Stimulated activated memory B cell treated with anti-CD40 and anti-IgM and Interleukin-4, amounts not matched to agents 10 μg/mL and 1 μg/mL and 100 μg/mL, for 72 hours (primary cell): ENCODE data around the gene GOLGB1.

Source experiments
- ATAC-seq: fragments of 150-1000 bp; cut with Tn5 transposase; 2 replicates; pipeline ENCODE4 v1.10.0; 2021
- H3K27ac Mint-ChIP-seq: one replicate; pipeline ENCODE4 v1.8.0; 2022; ENCODE audit warnings: mild to moderate bottlenecking, mixed read lengths
- H3K27me3 Mint-ChIP-seq: one replicate; pipeline ENCODE4 v1.8.0; 2022; ENCODE audit warnings: mixed read lengths
- H3K36me3 Mint-ChIP-seq: one replicate; pipeline ENCODE4 v1.8.0; 2022; ENCODE audit warnings: mixed read lengths
- H3K4me1 Mint-ChIP-seq: one replicate; pipeline ENCODE4 v1.8.0; 2022; ENCODE audit warnings: mixed read lengths
- H3K4me3 Mint-ChIP-seq: one replicate; pipeline ENCODE4 v1.8.0; 2022; ENCODE audit warnings: mild to moderate bottlenecking, moderate library complexity, mixed read lengths
- H3K9me3 Mint-ChIP-seq: one replicate; pipeline ENCODE4 v1.8.0; 2022; ENCODE audit warnings: mixed read lengths

GOLGB1 gene

DNA sequence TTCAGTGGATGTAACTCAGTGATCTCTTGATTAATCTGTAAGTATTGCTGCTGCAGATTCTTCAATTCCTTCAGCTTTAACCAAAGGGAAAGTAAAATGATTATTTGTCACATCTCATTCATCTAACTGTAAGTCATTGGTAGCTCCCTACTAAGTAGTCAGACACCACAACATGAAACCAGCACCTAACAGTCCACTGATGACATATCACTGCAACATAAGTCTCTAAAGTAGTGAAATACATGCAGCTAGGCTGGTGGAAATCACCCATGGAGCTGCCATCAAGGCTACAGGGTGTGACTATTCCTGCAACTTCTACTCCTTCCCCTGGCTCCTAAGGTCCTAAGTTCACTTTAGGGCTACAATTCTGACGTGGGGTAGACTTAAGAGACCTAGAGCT lies 67.7 kb downstream of the GOLGB1 start:
- ATAC-seq, result no peak
- H3K4me3 Mint-ChIP-seq, result no peak overlapping the region
- H3K4me1 Mint-ChIP-seq, result no peaks in the 10 kb centered on the region
- peaks cover 73% of the 10 kb centered on the region for H3K36me3 Mint-ChIP-seq
- peaks cover 9% of the 10 kb centered on the region for H3K9me3 Mint-ChIP-seq
- no peak overlapping the region for H3K27ac Mint-ChIP-seq
- H3K27me3 Mint-ChIP-seq, result no peaks in the 10 kb centered on the region

- H3K36me3 Mint-ChIP-seq, result peaks cover 72% of the 10 kb centered on the region
These were observed 72.4 kb downstream of the GOLGB1 start for GRCh38 chr3:121677141-121677540.

DNA sequence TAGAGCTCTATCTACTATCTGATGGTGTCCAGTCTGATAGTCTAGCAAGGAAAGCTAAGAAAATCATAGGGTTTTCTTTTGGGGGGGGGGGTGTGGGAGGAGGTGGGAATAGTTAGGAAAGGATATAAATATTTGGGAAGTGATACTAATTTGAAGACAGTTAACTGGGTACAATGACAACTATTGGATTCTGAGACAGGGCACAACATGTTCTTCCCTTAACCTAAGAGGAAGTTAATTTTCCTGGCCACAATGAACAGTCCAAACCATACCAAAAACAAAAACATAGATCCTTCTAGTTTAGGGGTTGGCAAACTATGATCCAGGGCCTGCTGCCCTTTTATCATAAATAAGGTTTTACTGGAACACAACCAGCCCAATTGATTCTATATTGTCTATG lies 78.9 kb downstream of the GOLGB1 start:
- Mint-ChIP-seq H3K27ac (no peak overlapping the region), H3K9me3 (no peaks in the 10 kb centered on the region), H3K36me3 (peaks cover 66% of the 10 kb centered on the region), H3K27me3 (no peaks in the 10 kb centered on the region), H3K4me1 (no peaks in the 10 kb centered on the region), H3K4me3 (no peak overlapping the region)
- no peak for ATAC-seq

More at GRCh38 chr3:121677141-121677540, 72.4 kb downstream of the GOLGB1 start:
- Mint-ChIP-seq H3K27ac (no peak overlapping the region), H3K27me3 (no peaks in the 10 kb centered on the region), H3K4me1 (no peaks in the 10 kb centered on the region), H3K4me3 (no peak overlapping the region), H3K9me3 (no peaks in the 10 kb centered on the region)
- no peak for ATAC-seq

DNA sequence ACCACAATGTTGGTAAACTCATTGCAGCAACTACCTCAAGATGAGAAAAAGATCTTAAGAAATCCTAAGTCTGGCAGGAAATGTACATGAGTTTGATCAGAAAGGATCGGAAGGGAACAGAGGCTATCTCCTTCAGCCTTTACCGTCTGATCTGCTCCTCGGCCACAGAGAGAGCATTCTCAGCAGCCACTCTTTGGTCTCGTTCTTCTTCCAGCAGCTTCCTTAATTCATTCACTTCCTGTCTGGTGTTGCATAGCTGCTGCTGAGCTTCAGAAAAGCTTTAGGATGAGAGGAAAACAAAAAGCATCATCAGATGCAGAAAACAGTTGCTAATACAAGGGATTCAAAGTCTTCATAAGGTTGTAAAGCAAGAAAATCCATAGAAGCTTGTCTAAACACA lies 82.2 kb downstream of the GOLGB1 start:
- Mint-ChIP-seq H3K9me3 (no peaks in the 10 kb centered on the region), H3K4me3 (no peak overlapping the region), H3K36me3 (peaks cover 61% of the 10 kb centered on the region), H3K27me3 (no peaks in the 10 kb centered on the region), H3K4me1 (no peaks in the 10 kb centered on the region), H3K27ac (no peak overlapping the region)
- no peak for ATAC-seq

- H3K27ac Mint-ChIP-seq, result no peak overlapping the region
These were observed 84.1 kb downstream of the GOLGB1 start for GRCh38 chr3:121665488-121665887.

GRCh38 chr3:121663171-121663847 lies 86.2 kb downstream of the GOLGB1 start:
- no peak overlapping the region for H3K27ac Mint-ChIP-seq
- H3K36me3 Mint-ChIP-seq, result peaks cover 54% of the 10 kb centered on the region
- H3K27me3 Mint-ChIP-seq, result no peaks in the 10 kb centered on the region
- H3K9me3 Mint-ChIP-seq, result no peaks in the 10 kb centered on the region
- no peak for ATAC-seq
- H3K4me1 Mint-ChIP-seq, result peaks cover 32% of the 10 kb centered on the region
- H3K4me3 Mint-ChIP-seq, result no peak overlapping the region

More at GRCh38 chr3:121665488-121665887, 84.1 kb downstream of the GOLGB1 start:
- H3K4me1 Mint-ChIP-seq, result peaks cover 10% of the 10 kb centered on the region
- no peaks in the 10 kb centered on the region for H3K9me3 Mint-ChIP-seq
- H3K36me3 Mint-ChIP-seq, result peaks cover 56% of the 10 kb centered on the region
- ATAC-seq, result no peak
- no peak overlapping the region for H3K4me3 Mint-ChIP-seq
- H3K27me3 Mint-ChIP-seq, result no peaks in the 10 kb centered on the region

- peaks cover 37% of the 10 kb centered on the region for H3K4me1 Mint-ChIP-seq
- H3K27me3 Mint-ChIP-seq, result no peaks in the 10 kb centered on the region
- ATAC-seq, result no peak
- no peaks in the 10 kb centered on the region for H3K9me3 Mint-ChIP-seq
- H3K36me3 Mint-ChIP-seq, result peaks cover 59% of the 10 kb centered on the region
- H3K4me3 Mint-ChIP-seq, result no peak overlapping the region
- no peak overlapping the region for H3K27ac Mint-ChIP-seq
These were observed 86.8 kb downstream of the GOLGB1 start for GRCh38 chr3:121662742-121663141.

- H3K27me3 Mint-ChIP-seq, result no peaks in the 10 kb centered on the region
- H3K27ac Mint-ChIP-seq, result peak overlapping the region; percentile 98
- peaks cover 63% of the 10 kb centered on the region for H3K36me3 Mint-ChIP-seq
- H3K4me1 Mint-ChIP-seq, result peaks cover 51% of the 10 kb centered on the region
- ATAC-seq, result no peak
- no peaks in the 10 kb centered on the region for H3K9me3 Mint-ChIP-seq
- no peak overlapping the region for H3K4me3 Mint-ChIP-seq
These were observed 88.2 kb downstream of the GOLGB1 start for GRCh38 chr3:121661376-121661775.

DNA sequence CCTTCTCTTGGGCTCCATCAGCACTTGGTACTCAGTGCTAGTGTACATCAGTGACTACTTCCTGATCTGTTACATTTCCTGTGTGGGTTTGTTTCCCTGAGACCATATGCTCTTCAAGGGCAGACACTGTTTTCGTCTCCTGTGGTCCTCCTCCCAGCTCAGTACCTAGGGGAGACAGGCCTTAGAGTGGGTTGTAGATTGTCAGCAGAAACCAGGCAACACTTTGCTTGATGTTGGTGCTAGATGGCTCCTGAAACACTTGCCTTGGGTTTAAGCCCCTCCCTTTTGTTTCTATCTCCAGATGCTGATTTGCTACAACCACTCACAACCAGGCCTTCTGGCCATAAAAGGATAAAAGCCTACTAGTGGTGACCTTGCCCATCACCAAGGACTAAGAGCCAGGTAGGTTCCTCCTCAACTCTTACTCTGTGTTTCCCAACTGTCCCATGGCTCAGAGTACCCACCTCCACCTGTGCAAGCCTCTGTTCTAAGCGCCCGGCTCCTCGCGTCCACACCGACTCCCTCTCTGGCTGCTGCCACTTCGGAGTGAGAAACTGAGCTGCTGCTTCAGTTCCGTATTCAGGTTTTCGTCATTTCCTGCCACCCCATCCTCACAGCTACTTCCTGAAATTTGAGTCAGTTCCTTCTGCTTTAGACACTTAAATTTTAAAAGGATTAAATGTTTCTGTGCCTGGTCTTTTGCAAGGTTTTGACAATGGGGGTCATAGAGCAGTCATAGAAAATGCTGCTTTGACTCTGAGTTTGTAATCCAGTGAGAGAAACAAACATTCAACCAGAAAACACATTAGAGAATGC lies 89.0 kb downstream of the GOLGB1 start, which contains the start of gene HCLS1:
Gene HCLS1 (minus strand): TSS at position 548 of the 816 bp plus-strand sequence. CDS start 2,556 bp downstream, outside the sequence.
- peak; percentile 95 for ATAC-seq
- peaks cover 57% of the 10 kb centered on the region for H3K4me1 Mint-ChIP-seq
- peak within 1 kb of the TSS; percentile 98 for H3K27ac Mint-ChIP-seq
- H3K4me3 Mint-ChIP-seq, result peak within 1 kb of the TSS; percentile 98
- H3K36me3 Mint-ChIP-seq, result peaks cover 61% of the 10 kb centered on the region
- no peaks in the 10 kb centered on the region for H3K9me3 Mint-ChIP-seq
- no peaks in the 10 kb centered on the region for H3K27me3 Mint-ChIP-seq

- ATAC-seq, result no peak
- Mint-ChIP-seq H3K4me3 (peak overlapping the region; percentile 98), H3K27ac (peak overlapping the region; percentile 98), H3K36me3 (peaks cover 61% of the 10 kb centered on the region), H3K9me3 (no peaks in the 10 kb centered on the region), H3K4me1 (peaks cover 62% of the 10 kb centered on the region), H3K27me3 (no peaks in the 10 kb centered on the region)
These were observed 90.0 kb downstream of the GOLGB1 start for GRCh38 chr3:121659586-121659985.

GRCh38 chr3:121658716-121659435 lies 90.7 kb downstream of the GOLGB1 start:
- Mint-ChIP-seq H3K27me3 (no peaks in the 10 kb centered on the region), H3K36me3 (peaks cover 62% of the 10 kb centered on the region), H3K4me3 (peak overlapping the region; percentile 98), H3K27ac (peak overlapping the region; percentile 98), H3K9me3 (no peaks in the 10 kb centered on the region), H3K4me1 (peaks cover 70% of the 10 kb centered on the region)
- ATAC-seq, result no peak

- peak; percentile 79 for ATAC-seq
- Mint-ChIP-seq H3K27ac (peak overlapping the region; percentile 70), H3K36me3 (peaks cover 68% of the 10 kb centered on the region), H3K4me3 (peak overlapping the region; percentile 34), H3K4me1 (peaks cover 70% of the 10 kb centered on the region), H3K9me3 (no peaks in the 10 kb centered on the region), H3K27me3 (no peaks in the 10 kb centered on the region)
These were observed 94.8 kb downstream of the GOLGB1 start for GRCh38 chr3:121654493-121655385.

- no peak overlapping the region for H3K4me3 Mint-ChIP-seq
- H3K27ac Mint-ChIP-seq, result peak overlapping the region; percentile 22
- H3K36me3 Mint-ChIP-seq, result peaks cover 49% of the 10 kb centered on the region
- no peaks in the 10 kb centered on the region for H3K27me3 Mint-ChIP-seq
- peaks cover 39% of the 10 kb centered on the region for H3K4me1 Mint-ChIP-seq
- H3K9me3 Mint-ChIP-seq, result no peaks in the 10 kb centered on the region
- ATAC-seq, result no peak
These were observed 97.9 kb downstream of the GOLGB1 start for GRCh38 chr3:121651684-121652083.

- H3K36me3 Mint-ChIP-seq, result peaks cover 43% of the 10 kb centered on the region
- peaks cover 25% of the 10 kb centered on the region for H3K4me1 Mint-ChIP-seq
- H3K27ac Mint-ChIP-seq, result no peak overlapping the region
- H3K9me3 Mint-ChIP-seq, result no peaks in the 10 kb centered on the region
- ATAC-seq, result no peak
- H3K27me3 Mint-ChIP-seq, result no peaks in the 10 kb centered on the region
- H3K4me3 Mint-ChIP-seq, result no peak overlapping the region
These were observed 99.9 kb downstream of the GOLGB1 start for GRCh38 chr3:121649645-121650044.
